ENCODE measurements around the gene ZFHX3. TPM values are rescaled to one million over a fixed set of nuclear protein-coding genes. Genes with fewer than 3 reads are reported as not detected.

The ZFHX3 gene
- total RNA-seq, 6 experiments from 2014 or later = 7.1 to 9.4 (median 7.7) TPM

GRCh38 chr16:72940886-72941285, 107.0 kb downstream of the ZFHX3 start:
- intact Hi-C loops (cut with DNase I) = no loop called here
- 88% methylated on average over 4 of the region's 5 CpGs for WGBS (ENCODE audit: insufficient coverage, low coverage, low lambda C conversion rate, missing lambda C conversion rate)
- Histone ChIP-seq H3K4me1 (peaks cover 0 to 14% (median 2%) of the 10 kb centered on the region in 4 donors), H3K27ac (no peak overlapping the region), H3K27me3 (no peaks in the 10 kb centered on the region), H3K4me3 (no peak overlapping the region), H3K36me3 (no peaks in the 10 kb centered on the region), H3K9me3 (no peaks in the 10 kb centered on the region)
- TF ChIP-seq POLR2A (IDR thresholded peaks at IDR 0.05) (no peak), CTCF (IDR thresholded peaks at IDR 0.05) (no peak)
- ATAC-seq (no peak), DNase-seq (peak in 1 of 3 donors; percentile 10)

GRCh38 chr16:72939247-72939646, 108.7 kb downstream of the ZFHX3 start:
- ATAC-seq (peak in 2 of 4 donors; percentile 3 to 35), DNase-seq (peak in 1 of 3 donors; percentile 22)
- Histone ChIP-seq H3K9me3 (no peaks in the 10 kb centered on the region), H3K4me3 (no peak overlapping the region), H3K27ac (peak overlapping the region in 1 of 3 donors; percentile 31), H3K36me3 (no peaks in the 10 kb centered on the region), H3K4me1 (peaks cover 0 to 8% (median 0%) of the 10 kb centered on the region in 4 donors), H3K27me3 (no peaks in the 10 kb centered on the region)
- intact Hi-C loops (cut with DNase I) = no loop called here
- TF ChIP-seq POLR2A (IDR thresholded peaks at IDR 0.05) (no peak), CTCF (IDR thresholded peaks at IDR 0.05) (peak in 1 of 4 donors; percentile 19)
- WGBS (ENCODE audit: insufficient coverage, low coverage, low lambda C conversion rate, missing lambda C conversion rate) = 48% methylated on average over 3 of the region's 10 CpGs

GRCh38 chr16:72938795-72939164, 109.1 kb downstream of the ZFHX3 start:
- peak in 2 of 3 donors; percentile 61 to 63 for DNase-seq
- peak overlapping the region in 1 of 3 donors; percentile 31 for H3K27ac ChIP-seq
- H3K4me3 ChIP-seq = no peak overlapping the region

GRCh38 chr16:72937916-72938794, 109.8 kb downstream of the ZFHX3 start:
- TF ChIP-seq POLR2A (IDR thresholded peaks at IDR 0.05) (no peak), CTCF (IDR thresholded peaks at IDR 0.05) (no peak)
- Histone ChIP-seq H3K9me3 (no peaks in the 10 kb centered on the region), H3K36me3 (no peaks in the 10 kb centered on the region), H3K27me3 (no peaks in the 10 kb centered on the region), H3K27ac (no peak overlapping the region), H3K4me3 (no peak overlapping the region), H3K4me1 (peaks cover 0 to 8% (median 0%) of the 10 kb centered on the region in 4 donors)
- intact Hi-C loops (cut with DNase I) = no loop called here
- ATAC-seq = no peak
- WGBS (ENCODE audit: insufficient coverage, low coverage, low lambda C conversion rate, missing lambda C conversion rate) = 75% methylated on average over 21 of the region's 22 CpGs
- DNase-seq = peak in 1 of 3 donors; percentile 11

More at GRCh38 chr16:72938795-72939164, 109.1 kb downstream of the ZFHX3 start:
- WGBS (ENCODE audit: insufficient coverage, low coverage, low lambda C conversion rate, missing lambda C conversion rate) = 26% methylated on average over 6 of the region's 7 CpGs
- H3K9me3 ChIP-seq = no peaks in the 10 kb centered on the region
- peaks cover 0 to 8% (median 0%) of the 10 kb centered on the region in 4 donors for H3K4me1 ChIP-seq
- no peaks in the 10 kb centered on the region for H3K27me3 ChIP-seq
- intact Hi-C loops (cut with DNase I) = no loop called here
- H3K36me3 ChIP-seq = no peaks in the 10 kb centered on the region
- peak; percentile 71 to 87 (median 80) for ATAC-seq
- TF ChIP-seq POLR2A (IDR thresholded peaks at IDR 0.05) = no peak
- TF ChIP-seq CTCF (IDR thresholded peaks at IDR 0.05) = no peak

Data from right lobe of liver (tissue), 6 donors.